GM19372 (cell line): ENCODE results near the gene RUNX3.
A peak's percentile ranks its signal among the peaks of the same experiment; 100 is the strongest.
"Not testable (repeated sequence)": the region's sequence is repeated elsewhere in the genome, so short reads cannot be mapped to it uniquely, and the experiment has no call there.

ENCODE experiments used
- ATAC-seq: cut with Tn5 transposase; IDR thresholded peaks from one replicate; pipeline ENCODE4 v1.9.1; 2021; ENCODE audit warnings: mild to moderate bottlenecking, low read depth, moderate library complexity; ENCODE audit not compliant: unreplicated experiment

Gene RUNX3

GRCh38 chr1:24930260-24931145, at the start of gene RUNX3:
TSS of gene RUNX3 (minus strand) at chr1:24930276. CDS start at chr1:24929868, 408 bp downstream.
- peak; percentile 62 for ATAC-seq

DNA sequence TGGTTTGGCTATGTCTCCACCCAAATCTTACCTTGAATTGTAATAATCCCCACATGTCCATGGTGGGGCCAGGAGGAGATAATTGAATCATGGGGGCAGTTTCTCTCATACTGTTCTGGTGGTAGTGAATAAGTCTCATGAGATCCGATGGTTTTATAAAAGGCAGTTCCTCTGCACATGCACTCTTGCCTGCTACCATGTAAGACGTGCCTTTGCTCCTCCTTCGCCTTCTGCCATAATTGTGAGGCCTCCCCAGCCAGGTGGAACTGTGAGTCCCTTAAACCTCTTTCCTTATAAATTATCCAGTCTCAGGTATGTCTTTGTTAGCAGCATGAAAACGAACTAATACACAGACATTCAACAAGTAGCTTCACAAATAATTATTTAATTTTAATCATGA, 49.2 kb upstream of the RUNX3 start:
- not testable (repeated sequence) for ATAC-seq

DNA sequence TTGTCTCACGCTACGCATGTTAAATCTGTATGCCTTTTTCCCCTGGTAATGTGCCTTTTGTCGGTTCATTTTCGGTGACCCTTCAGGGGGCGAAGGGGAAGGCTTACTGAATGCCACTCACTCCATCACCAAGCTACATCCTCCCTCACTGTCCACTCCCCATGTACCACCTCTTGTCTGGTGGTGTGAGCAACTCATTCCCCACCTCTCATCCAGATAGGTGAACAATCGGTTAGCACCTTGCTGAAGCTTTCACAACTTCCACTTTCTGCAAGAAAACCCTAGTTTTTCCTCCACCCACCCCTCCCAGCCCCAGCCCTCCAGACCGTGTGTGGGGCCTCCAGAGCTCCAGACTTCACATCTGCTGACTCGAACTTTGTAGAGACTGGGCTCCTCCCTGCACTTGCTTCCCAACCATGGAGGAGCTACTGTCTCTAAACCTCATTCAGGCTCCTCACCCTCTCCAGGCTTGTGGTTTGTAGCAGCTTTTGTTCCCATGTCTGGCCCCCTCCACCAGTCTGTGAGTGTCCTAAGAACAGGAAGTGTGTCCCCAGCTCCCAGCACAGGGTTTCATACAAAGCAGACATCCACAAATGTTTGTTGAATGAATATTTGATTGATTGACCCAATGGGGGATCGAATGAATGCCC, 48.4 kb upstream of the RUNX3 start:
- no peak for ATAC-seq

DNA sequence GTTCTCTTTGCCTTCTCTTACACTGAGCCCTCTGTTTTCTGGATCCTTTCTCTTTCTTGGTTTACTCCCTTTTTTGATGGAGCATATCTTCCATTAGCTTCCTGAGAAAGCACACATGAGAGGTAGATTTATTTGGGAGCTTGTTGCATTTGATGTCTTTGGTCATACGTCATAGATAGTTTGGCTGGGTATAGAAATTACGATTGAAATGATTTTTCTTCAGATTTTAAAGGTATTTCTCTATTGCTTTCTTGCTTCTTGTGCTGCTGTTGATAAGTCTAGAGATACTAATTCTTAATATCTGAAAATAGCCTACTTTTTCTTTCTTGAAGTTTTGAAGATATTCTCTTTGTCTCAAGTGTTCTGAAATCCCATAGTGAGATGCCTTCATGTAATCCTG, 45.3 kb upstream of the RUNX3 start:
- ATAC-seq: no peak

DNA sequence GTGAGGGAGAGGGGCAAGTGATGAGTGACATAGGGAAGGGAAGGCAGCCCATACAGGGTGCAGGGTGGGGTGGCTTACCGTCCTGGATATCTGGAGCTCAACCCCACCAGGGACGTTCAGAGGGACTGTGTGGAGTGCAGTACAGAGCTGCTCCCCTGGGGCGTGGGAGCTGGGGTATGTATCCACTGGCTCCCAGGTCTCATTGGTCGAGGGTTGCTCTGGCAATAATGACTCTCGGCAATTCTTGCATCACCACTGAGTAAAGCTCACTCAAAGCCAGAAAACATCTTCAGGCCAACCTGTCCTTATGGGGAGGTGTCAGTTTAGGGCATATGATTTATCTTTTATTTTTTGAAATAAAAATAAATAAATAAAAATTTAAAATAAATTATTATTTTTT, 43.2 kb upstream of the RUNX3 start:
- ATAC-seq: no peak

GRCh38 chr1:24972915-24973242, 42.8 kb upstream of the RUNX3 start:
- no peak for ATAC-seq

DNA sequence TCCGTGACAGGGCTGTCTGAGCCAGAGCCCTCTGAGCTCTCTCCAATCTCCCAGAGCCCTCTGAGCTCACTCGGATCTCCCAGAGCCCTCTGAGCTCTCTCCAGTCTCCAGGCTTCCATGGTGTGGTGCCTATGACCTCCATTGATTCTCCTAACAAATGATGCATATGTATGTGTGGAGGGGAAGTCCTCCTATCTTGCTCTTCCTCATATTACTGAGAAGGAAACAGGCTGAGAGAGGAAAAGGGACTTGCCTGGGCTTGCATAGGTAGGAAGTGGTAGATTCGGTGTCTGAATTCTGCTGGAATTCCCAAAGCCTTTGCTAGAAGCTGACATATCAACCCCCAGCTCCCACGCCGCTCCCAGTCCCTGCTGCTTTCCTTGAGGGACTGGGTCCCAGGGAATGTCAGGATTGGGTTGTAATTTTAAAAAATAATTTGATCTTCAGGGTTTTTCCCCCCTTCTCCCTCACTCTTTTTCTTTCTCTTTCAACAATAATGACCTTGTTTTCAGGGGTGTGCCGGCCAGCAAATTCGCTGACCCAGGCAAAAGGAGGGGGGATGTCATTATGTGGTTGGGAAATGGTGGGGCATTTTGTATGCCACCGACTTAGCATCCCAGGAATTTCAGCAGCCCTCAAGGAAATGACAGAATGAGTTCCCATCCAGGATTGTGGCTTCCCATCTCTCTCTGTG, 42.3 kb upstream of the RUNX3 start:
- ATAC-seq: no peak

GRCh38 chr1:24970926-24971875, 41.1 kb upstream of the RUNX3 start:
- ATAC-seq: no peak

- no peak for ATAC-seq
Observed at GRCh38 chr1:24970399-24970753, 40.3 kb upstream of the RUNX3 start.

GRCh38 chr1:24969596-24970398, 39.7 kb upstream of the RUNX3 start:
- no peak for ATAC-seq

DNA sequence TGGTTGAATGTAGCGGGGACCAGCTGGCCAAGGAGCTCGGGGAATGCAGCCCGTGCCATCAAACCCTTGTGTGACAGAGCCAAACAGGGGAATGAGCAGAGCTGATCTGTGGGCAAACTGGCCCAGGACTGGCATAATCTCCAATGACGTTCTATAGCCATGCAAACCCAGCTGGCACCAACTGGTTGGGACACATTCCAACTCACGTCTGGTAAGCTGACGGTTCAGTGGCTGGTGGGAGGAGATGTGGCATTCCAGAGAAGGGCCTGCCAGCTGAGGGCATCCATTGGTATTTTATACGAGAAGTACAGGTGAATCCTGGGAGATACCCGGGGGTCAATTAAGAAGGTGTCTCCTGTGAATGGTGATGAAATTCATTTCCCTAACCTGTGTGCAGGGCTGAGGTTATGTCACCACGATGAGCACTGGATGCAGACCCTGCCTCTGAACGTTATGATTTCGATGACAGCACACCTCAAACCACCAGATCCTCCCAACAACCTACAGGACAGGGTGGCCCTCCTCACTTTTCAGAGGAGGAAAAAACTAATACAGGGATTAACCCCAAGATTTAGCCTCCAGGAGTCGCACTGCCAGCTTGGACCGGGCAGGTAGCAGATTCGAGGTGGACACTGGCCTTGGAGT, 39.0 kb upstream of the RUNX3 start:
- no peak for ATAC-seq

DNA sequence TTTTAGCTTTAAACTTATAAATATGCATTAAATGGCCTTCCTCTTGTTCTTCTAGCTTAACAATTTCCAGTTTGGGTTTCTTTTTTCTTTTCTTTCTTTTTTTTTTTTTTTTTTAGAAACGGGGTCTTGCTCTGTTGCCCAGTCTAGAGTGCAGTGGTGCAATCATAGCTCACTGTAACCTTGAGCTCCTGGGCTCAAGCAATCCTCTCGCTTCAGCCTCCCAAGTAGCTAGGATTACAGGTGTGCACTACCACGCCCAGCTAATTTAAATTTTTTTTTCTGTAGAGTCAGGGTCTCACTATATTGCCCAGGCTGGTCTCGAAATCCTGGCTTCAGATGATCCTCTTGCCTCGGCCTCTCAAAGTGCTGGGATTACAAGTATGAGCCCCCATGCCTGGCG, 37.9 kb upstream of the RUNX3 start:
- no peak for ATAC-seq

GRCh38 chr1:24967555-24967954, 37.5 kb upstream of the RUNX3 start:
- ATAC-seq: no peak

GRCh38 chr1:24966724-24967346, 36.8 kb upstream of the RUNX3 start:
- no peak for ATAC-seq

GRCh38 chr1:24966121-24966723, 36.1 kb upstream of the RUNX3 start:
- no peak for ATAC-seq

DNA sequence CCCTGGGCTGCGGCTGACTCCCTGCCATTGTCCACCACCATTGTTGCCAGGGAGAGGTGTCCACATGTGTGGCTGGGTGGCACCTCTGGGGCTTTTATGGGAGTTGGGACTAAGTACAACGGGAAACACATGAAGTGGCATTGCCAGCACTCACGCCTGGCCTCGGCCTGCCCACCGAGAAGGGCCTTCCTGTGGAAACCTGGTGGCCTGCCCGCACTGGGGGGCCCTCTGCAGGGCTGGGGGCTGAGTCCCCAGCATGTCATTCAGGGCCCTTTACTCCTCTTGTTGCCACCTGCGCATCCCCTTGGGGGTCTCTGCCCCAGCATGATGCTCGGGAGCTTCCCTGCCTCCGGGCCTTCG, 35.5 kb upstream of the RUNX3 start:
- no peak for ATAC-seq

- peak; percentile 91 for ATAC-seq
Observed at GRCh38 chr1:24964811-24965570, 34.9 kb upstream of the RUNX3 start.
